HS-5 (cell line): ENCODE data around the gene AP4B1.
"Not testable (repeated sequence)": the region's sequence is repeated elsewhere in the genome, so short reads cannot be mapped to it uniquely, and the experiment has no call there.

ENCODE experiments used
- DNase-seq: peaks from one replicate; pipeline ENCODE4 v3.0.0-alpha.2; 2012; ENCODE audit warnings: low read depth

The AP4B1 gene

DNA sequence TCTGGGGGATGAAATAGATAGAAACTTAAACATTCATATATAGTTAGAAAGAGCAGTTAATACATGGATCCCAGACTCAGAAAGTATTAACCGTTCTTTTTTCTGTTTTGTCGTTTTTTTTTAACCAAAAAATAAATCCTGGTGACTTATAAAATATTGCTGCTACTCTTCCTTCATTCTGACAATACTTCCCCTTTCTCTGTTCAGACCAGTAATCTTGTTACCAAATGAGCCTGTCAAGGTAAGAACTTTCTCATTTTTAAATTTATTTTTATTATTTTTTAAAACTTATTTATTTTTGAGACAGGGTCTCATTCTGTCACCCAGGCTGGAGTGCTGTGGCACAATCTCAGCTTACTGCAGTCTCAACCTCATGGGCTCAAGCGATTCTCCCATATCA is 46.8 kb downstream of the AP4B1 start:
- DNase-seq = no peak

GRCh38 chr1:113856401-113856790 is 48.2 kb downstream of the AP4B1 start:
- DNase-seq = no peak

- DNase-seq = no peak
Observed at GRCh38 chr1:113855630-113856400, 48.8 kb downstream of the AP4B1 start.

DNA sequence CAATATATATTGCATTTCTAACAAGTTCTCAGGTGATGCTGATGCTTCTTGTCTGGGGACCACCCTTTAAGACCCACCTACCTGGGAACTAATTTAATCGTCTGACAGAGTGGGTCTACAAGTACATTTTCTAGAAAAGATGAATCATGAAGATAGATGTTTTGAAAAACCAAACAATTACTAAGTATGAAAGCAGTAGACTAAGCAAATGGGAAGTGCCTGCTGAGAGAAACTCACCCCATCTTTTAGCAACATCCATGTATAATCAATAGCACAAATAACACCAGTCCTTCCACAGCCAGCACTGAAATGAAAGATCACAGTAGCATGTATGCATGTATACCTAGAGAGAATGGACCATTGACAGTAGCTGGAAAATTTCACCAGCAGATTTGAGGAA is 50.4 kb downstream of the AP4B1 start:
- DNase-seq = no peak

DNA sequence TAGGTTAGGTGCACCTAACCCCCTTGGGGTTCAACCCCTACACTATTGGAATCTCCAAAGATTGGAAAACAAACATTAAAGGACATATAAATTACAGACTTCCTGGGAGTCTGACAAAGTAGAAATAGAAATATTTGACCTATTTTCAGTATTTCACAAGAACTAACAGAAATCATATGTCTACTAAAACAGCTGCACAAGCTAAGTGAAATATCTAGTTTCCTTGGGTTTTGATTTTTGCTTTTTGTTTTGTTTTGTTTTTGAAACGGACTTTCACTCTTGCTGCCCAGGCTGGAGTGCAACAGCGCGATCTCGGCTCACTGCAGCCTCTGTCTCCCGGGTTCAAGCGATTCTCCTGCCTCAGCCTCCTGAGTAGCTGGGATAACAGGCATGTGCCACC is 51.9 kb downstream of the AP4B1 start:
- DNase-seq = not testable (repeated sequence)

GRCh38 chr1:113850127-113850796 is 54.3 kb downstream of the AP4B1 start:
- no peak for DNase-seq

GRCh38 chr1:113849072-113849471 is 55.5 kb downstream of the AP4B1 start:
- no peak for DNase-seq

GRCh38 chr1:113846391-113847035 is 58.1 kb downstream of the AP4B1 start:
- DNase-seq = no peak
